Coronary artery (tissue), 2 donors: ENCODE data around the gene DSTYK.
"Not testable (repeated sequence)": the region's sequence is repeated elsewhere in the genome, so short reads cannot be mapped to it uniquely, and the experiment has no call there.

Experiments
- DNase-seq: peaks from one replicate; pipeline ENCODE4 v3.0.0-alpha.2; 2017; ENCODE audit warnings: low spot score
- H3K27ac ChIP-seq, 2 donors: fragments of 200-600 bp; sonication (generic); one replicate each; pipeline ENCODE4 v1.5.1; 2016 to 2019
- H3K4me3 ChIP-seq: fragments of 200-600 bp; sonication (generic); 2 replicates; pipeline ENCODE4 v1.5.1; 2016; ENCODE audit warnings: mild to moderate bottlenecking, moderate library complexity
- CTCF ChIP-seq: fragments of 200-600 bp; sonication (generic); IDR thresholded peaks from one replicate; pipeline ENCODE4 v1.5.1; 2019; ENCODE audit warnings: antibody characterized with exemption

The DSTYK gene

GRCh38 chr1:205189131-205189530 lies 22.4 kb downstream of the DSTYK start:
- H3K27ac ChIP-seq, result no peak overlapping the region
- no peak overlapping the region for H3K4me3 ChIP-seq
- no peak for TF ChIP-seq CTCF
- no peak for DNase-seq

- no peak for DNase-seq
- no peak for TF ChIP-seq CTCF
- H3K27ac ChIP-seq, result no peak overlapping the region
- H3K4me3 ChIP-seq, result no peak overlapping the region
These were observed 22.9 kb downstream of the DSTYK start for GRCh38 chr1:205188596-205188995.

- no peak for DNase-seq
- no peak for TF ChIP-seq CTCF
- Histone ChIP-seq H3K27ac (no peak overlapping the region), H3K4me3 (no peak overlapping the region)
These were observed 23.4 kb downstream of the DSTYK start for GRCh38 chr1:205188098-205188497.

GRCh38 chr1:205187420-205187819 lies 24.1 kb downstream of the DSTYK start:
- DNase-seq, result no peak
- H3K27ac ChIP-seq, result no peak overlapping the region
- no peak for TF ChIP-seq CTCF
- no peak overlapping the region for H3K4me3 ChIP-seq

- TF ChIP-seq CTCF, result no peak
- no peak overlapping the region for H3K4me3 ChIP-seq
- no peak for DNase-seq
These were observed 25.3 kb downstream of the DSTYK start for GRCh38 chr1:205186191-205186590.

GRCh38 chr1:205183676-205184335 lies 27.7 kb downstream of the DSTYK start:
- H3K4me3 ChIP-seq, result no peak overlapping the region
- H3K27ac ChIP-seq, result peak overlapping the region in 1 of 2 donors; percentile 10
- TF ChIP-seq CTCF, result no peak
- DNase-seq, result no peak

More at GRCh38 chr1:205186191-205186590, 25.3 kb downstream of the DSTYK start:
- H3K27ac ChIP-seq, result no peak overlapping the region

GRCh38 chr1:205182930-205183329 lies 28.6 kb downstream of the DSTYK start:
- no peak for DNase-seq
- Histone ChIP-seq H3K4me3 (no peak overlapping the region), H3K27ac (peak overlapping the region in 1 of 2 donors; percentile 10)
- TF ChIP-seq CTCF, result no peak

GRCh38 chr1:205180331-205180730 lies 31.2 kb downstream of the DSTYK start:
- not testable (repeated sequence) for H3K27ac ChIP-seq, H3K4me3 ChIP-seq, DNase-seq
